Keratinocyte (primary cell): ENCODE data around the gene RAB2B.

Source experiments
- EZH2 ChIP-seq: IDR thresholded peaks from one replicate; pipeline ENCODE4 v1.6.1; 2012; ENCODE audit warnings: inconsistent platforms, mild to moderate bottlenecking, low read length, moderate library complexity
- TF ChIP-seq, protein P1 (sequence below), 3 experiments: IDR thresholded peaks in 1 of 3; conservative IDR thresholded peaks in 1 of 3; optimal IDR thresholded peaks in 1 of 3; 2 replicates in 2 of 3; 3 replicates in 1 of 3; pipeline versions ENCODE3 to v1.5.1; 2011; ENCODE audit warnings: low read length in 3 of 3, mild to moderate bottlenecking in 3 of 3, moderate library complexity in 2 of 3, control low read depth in 1 of 3, inconsistent platforms in 1 of 3; ENCODE audit not compliant: insufficient read depth in 2 of 3; ENCODE audit errors: extremely low read depth in 1 of 3

- TF ChIP-seq, protein P1, sequence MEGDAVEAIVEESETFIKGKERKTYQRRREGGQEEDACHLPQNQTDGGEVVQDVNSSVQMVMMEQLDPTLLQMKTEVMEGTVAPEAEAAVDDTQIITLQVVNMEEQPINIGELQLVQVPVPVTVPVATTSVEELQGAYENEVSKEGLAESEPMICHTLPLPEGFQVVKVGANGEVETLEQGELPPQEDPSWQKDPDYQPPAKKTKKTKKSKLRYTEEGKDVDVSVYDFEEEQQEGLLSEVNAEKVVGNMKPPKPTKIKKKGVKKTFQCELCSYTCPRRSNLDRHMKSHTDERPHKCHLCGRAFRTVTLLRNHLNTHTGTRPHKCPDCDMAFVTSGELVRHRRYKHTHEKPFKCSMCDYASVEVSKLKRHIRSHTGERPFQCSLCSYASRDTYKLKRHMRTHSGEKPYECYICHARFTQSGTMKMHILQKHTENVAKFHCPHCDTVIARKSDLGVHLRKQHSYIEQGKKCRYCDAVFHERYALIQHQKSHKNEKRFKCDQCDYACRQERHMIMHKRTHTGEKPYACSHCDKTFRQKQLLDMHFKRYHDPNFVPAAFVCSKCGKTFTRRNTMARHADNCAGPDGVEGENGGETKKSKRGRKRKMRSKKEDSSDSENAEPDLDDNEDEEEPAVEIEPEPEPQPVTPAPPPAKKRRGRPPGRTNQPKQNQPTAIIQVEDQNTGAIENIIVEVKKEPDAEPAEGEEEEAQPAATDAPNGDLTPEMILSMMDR (optimal IDR thresholded peaks at IDR 0.05 in 1 of 3, IDR thresholded peaks at IDR 0.05 in 1 of 3, conservative IDR thresholded peaks at IDR 0.05 in 1 of 3; ENCODE audit: extremely low read depth in 1 of 3, insufficient read depth in 2 of 3, low read length in 3 of 3) = no peak
- TF ChIP-seq EZH2 = no peak
Observed at GRCh38 chr14:21525962-21526671, 49.4 kb upstream of the RAB2B start, which contains the start of gene SALL2.
